Endothelial cell (in vitro differentiated cells): ENCODE data around the gene NTNG2. TPM values are rescaled to one million over a fixed set of nuclear protein-coding genes. Genes with fewer than 3 reads are reported as not detected.
"Not testable (repeated sequence)": the region's sequence is repeated elsewhere in the genome, so short reads cannot be mapped to it uniquely, and the experiment has no call there.

Experiments used
- DNase-seq: peaks from one replicate; pipeline ENCODE4 v3.0.0; 2021; ENCODE audit warnings: low spot score
- H3K27ac Mint-ChIP-seq: one replicate; pipeline ENCODE4 v1.8.0; 2021; ENCODE audit warnings: mixed read lengths, inconsistent platforms; ENCODE audit not compliant: unreplicated experiment
- H3K27me3 Mint-ChIP-seq: one replicate; pipeline ENCODE4 v1.8.0; 2021; ENCODE audit warnings: mild to moderate bottlenecking, moderate library complexity, mixed read lengths, inconsistent platforms; ENCODE audit not compliant: unreplicated experiment
- H3K36me3 Mint-ChIP-seq: one replicate; pipeline ENCODE4 v1.8.0; 2021; ENCODE audit warnings: mild to moderate bottlenecking, low read depth, mixed read lengths, inconsistent platforms; ENCODE audit not compliant: unreplicated experiment
- H3K4me1 Mint-ChIP-seq: one replicate; pipeline ENCODE4 v1.8.0; 2021; ENCODE audit warnings: mild to moderate bottlenecking, mixed read lengths, inconsistent platforms; ENCODE audit not compliant: unreplicated experiment
- H3K4me3 Mint-ChIP-seq: one replicate; pipeline ENCODE4 v1.8.0; 2021; ENCODE audit warnings: mild to moderate bottlenecking, mixed read lengths, inconsistent platforms; ENCODE audit not compliant: unreplicated experiment
- H3K9me3 Mint-ChIP-seq: one replicate; pipeline ENCODE4 v1.8.0; 2021; ENCODE audit warnings: mixed read lengths, inconsistent platforms; ENCODE audit not compliant: unreplicated experiment
- CTCF ChIP-seq: fragments of 200-600 bp; sonication (generic); IDR thresholded peaks from one replicate; pipeline ENCODE4 v1.5.0; 2021; ENCODE audit warnings: antibody characterized with exemption; ENCODE audit not compliant: unreplicated experiment
- total RNA-seq: library from RNA; stranded (reverse); fragmentation: NEBNext Ultra II Directional; extraction: Animal tissue kit (Norgen Biotek cat#: 25700); gene quantifications from one replicate; pipeline ENCODE4 v1.2.1, GENCODE V29; 2021; ENCODE audit not compliant: unreplicated experiment

NTNG2 gene
- total RNA-seq, 1 donor from 2014 or later = 0.38 TPM

- Mint-ChIP-seq H3K9me3 (no peaks in the 10 kb centered on the region), H3K27ac (peak overlapping the region; percentile 42), H3K4me3 (no peak overlapping the region), H3K27me3 (no peaks in the 10 kb centered on the region), H3K36me3 (peaks cover 36% of the 10 kb centered on the region), H3K4me1 (peaks cover 13% of the 10 kb centered on the region)
- TF ChIP-seq CTCF = peak; percentile 88
- peak; percentile 73 for DNase-seq
Measured at GRCh38 chr9:132268725-132269352, 107.0 kb downstream of the NTNG2 start.

GRCh38 chr9:132269704-132270516, 108.1 kb downstream of the NTNG2 start:
- H3K27me3 Mint-ChIP-seq, H3K9me3 Mint-ChIP-seq, DNase-seq, H3K4me3 Mint-ChIP-seq, H3K4me1 Mint-ChIP-seq: not testable (repeated sequence)
- Mint-ChIP-seq H3K27ac (peak overlapping the region; percentile 15), H3K36me3 (peaks cover 40% of the 10 kb centered on the region)

- Mint-ChIP-seq H3K9me3 (no peaks in the 10 kb centered on the region), H3K36me3 (peaks cover 68% of the 10 kb centered on the region), H3K4me1 (peaks cover 16% of the 10 kb centered on the region), H3K27ac (peak overlapping the region; percentile 61), H3K27me3 (peaks cover 1% of the 10 kb centered on the region), H3K4me3 (peak overlapping the region; percentile 48)
- no peak for DNase-seq
- no peak for TF ChIP-seq CTCF
Measured at GRCh38 chr9:132274861-132275260, 113.0 kb downstream of the NTNG2 start.

GRCh38 chr9:132283165-132283564, 121.3 kb downstream of the NTNG2 start:
- no peak for TF ChIP-seq CTCF
- peaks cover 53% of the 10 kb centered on the region for H3K36me3 Mint-ChIP-seq

GRCh38 chr9:132283863-132284262, 122.0 kb downstream of the NTNG2 start:
- no peaks in the 10 kb centered on the region for H3K4me1 Mint-ChIP-seq
- DNase-seq = no peak
- H3K27me3 Mint-ChIP-seq = no peaks in the 10 kb centered on the region
- no peak overlapping the region for H3K4me3 Mint-ChIP-seq
- no peak for TF ChIP-seq CTCF
- no peaks in the 10 kb centered on the region for H3K9me3 Mint-ChIP-seq
- H3K36me3 Mint-ChIP-seq = peaks cover 52% of the 10 kb centered on the region
- no peak overlapping the region for H3K27ac Mint-ChIP-seq

More at GRCh38 chr9:132283165-132283564, 121.3 kb downstream of the NTNG2 start:
- no peak for DNase-seq
- Mint-ChIP-seq H3K4me1 (no peaks in the 10 kb centered on the region), H3K4me3 (no peak overlapping the region), H3K27me3 (no peaks in the 10 kb centered on the region), H3K9me3 (no peaks in the 10 kb centered on the region), H3K27ac (no peak overlapping the region)
